Sigmoid colon (tissue), 7 donors: ENCODE measurements around the gene PRKAR2A. TPM values are rescaled to one million over a fixed set of nuclear protein-coding genes. Genes with fewer than 3 reads are reported as not detected.
"Not testable (repeated sequence)": the region's sequence is repeated elsewhere in the genome, so short reads cannot be mapped to it uniquely, and the experiment has no call there.

Experiments
- DNase-seq: peaks from one replicate; pipeline ENCODE4 v3.0.0-alpha.2; 2019
- H3K27ac ChIP-seq, 4 donors: fragments of 200-600 bp; sonication (generic); one replicate each; pipeline ENCODE4 v1.5.1; 2016 to 2019; ENCODE audit warnings: mild to moderate bottlenecking in 1 of 4
- H3K27me3 ChIP-seq, 3 donors: fragments of 200-600 bp; sonication (generic); one replicate each; pipeline ENCODE4 v1.5.1; 2019; ENCODE audit warnings: mild to moderate bottlenecking in 1 of 3
- H3K36me3 ChIP-seq, 4 donors: fragments of 200-600 bp; sonication (generic); one replicate each; pipeline ENCODE4 v1.5.1; 2016 to 2019
- H3K4me1 ChIP-seq, 4 donors: fragments of 200-600 bp; sonication (generic); one replicate each; pipeline ENCODE4 v1.5.1; 2017 to 2019
- H3K4me3 ChIP-seq, 4 donors: fragments of 200-600 bp; sonication (generic); one replicate each; pipeline ENCODE4 v1.5.1; 2017 to 2019; ENCODE audit warnings: mild to moderate bottlenecking in 2 of 4, moderate library complexity in 1 of 4
- H3K9me3 ChIP-seq, 4 donors: fragments of 200-600 bp in 3 of 4; sonication (generic) in 3 of 4; one replicate each; pipeline versions ENCODE4 v1.5.1 to v1.6.1; 2013 to 2019
- CTCF ChIP-seq, 4 experiments: fragments of 450-650 bp in 3 of 4; fragments of 200-600 bp in 1 of 4; IDR thresholded peaks; one replicate each; pipeline ENCODE4 v1.5.1; 2016 to 2019; ENCODE audit warnings: antibody characterized with exemption in 4 of 4, mild to moderate bottlenecking in 3 of 4, moderate library complexity in 2 of 4
- EP300 ChIP-seq, 4 donors: sonication (generic); formaldehyde crosslinking; IDR thresholded peaks; one replicate each; pipeline ENCODE4 v1.6.1; 2017; ENCODE audit warnings: antibody characterized with exemption in 4 of 4
- POLR2A ChIP-seq, 2 donors: fragments of 450-650 bp; IDR thresholded peaks; one replicate each; pipeline ENCODE4 v1.6.1; 2016; ENCODE audit warnings: antibody characterized with exemption in 2 of 2, mild to moderate bottlenecking in 2 of 2, moderate library complexity in 2 of 2
- POLR2AphosphoS5 ChIP-seq, 4 donors: sonication (generic); formaldehyde crosslinking; IDR thresholded peaks; one replicate each; pipeline ENCODE4 v1.6.1; 2017; ENCODE audit warnings: antibody characterized with exemption in 4 of 4
- WGBS, 2 donors: extraction: QIAGEN DNeasy Blood & Tissue Kit; methylation state at CpG; one replicate each; pipeline ENCODE4 v1.1.7; 2013; 5-methylcytosine and 5-hydroxymethylcytosine counted together
- intact Hi-C: fragments of 100-400 bp; cut with DNase I; formaldehyde crosslinking; loops from one replicate; pipeline ENCODE4 v1.15.1; 2023
- polyA plus RNA-seq, 3 donors: library from polyadenylated mRNA; stranded (reverse); fragments of 200-250 nt; gene quantifications; one replicate each; pipeline ENCODE4 v1.2.3, GENCODE V29; 2013
- total RNA-seq, 4 donors: library from RNA; depleted of rRNA; stranded (reverse); fragments of >200 nt; gene quantifications; one replicate each; pipeline ENCODE4 v1.1.0, GENCODE V29; 2016
- donor health status: healthy with polysubstance abuse.
- donor health status: Bipolar disorder and iron deficiency.
- donor health status: healthy.

PRKAR2A gene
- total and polyA plus RNA-seq, 7 donors = 9.6 to 64.5 (median 23.9) TPM

GRCh38 chr3:48747015-48747615 is 100.6 kb downstream of the PRKAR2A start:
- TF ChIP-seq CTCF (IDR thresholded peaks at IDR 0.05) = no peak
- peak in 1 of 4 donors; percentile 22 for TF ChIP-seq POLR2AphosphoS5 (IDR thresholded peaks at IDR 0.05)
- no peak overlapping the region for H3K4me3 ChIP-seq
- no peaks in the 10 kb centered on the region for H3K27me3 ChIP-seq
- 18 to 61% methylated on average over 4 of the region's 4 CpGs for WGBS, 2 donors
- peak overlapping the region; percentile 8 to 49 (median 46) for H3K27ac ChIP-seq
- peaks cover 8 to 52% (median 18%) of the 10 kb centered on the region in 4 donors for H3K36me3 ChIP-seq
- H3K4me1 ChIP-seq = no peaks in the 10 kb centered on the region
- DNase-seq = no peak
- intact Hi-C loops = no loop called here
- no peaks in the 10 kb centered on the region for H3K9me3 ChIP-seq

GRCh38 chr3:48743773-48744172 is 103.9 kb downstream of the PRKAR2A start:
- TF ChIP-seq POLR2A (IDR thresholded peaks at IDR 0.05) (no peak), CTCF (IDR thresholded peaks at IDR 0.05) (no peak), EP300 (IDR thresholded peaks at IDR 0.05) (no peak), POLR2AphosphoS5 (IDR thresholded peaks at IDR 0.05) (no peak)
- Histone ChIP-seq H3K27ac (no peak overlapping the region), H3K4me1 (peaks cover 0 to 27% (median 20%) of the 10 kb centered on the region in 4 donors), H3K4me3 (no peak overlapping the region), H3K9me3 (no peaks in the 10 kb centered on the region), H3K27me3 (no peaks in the 10 kb centered on the region), H3K36me3 (peaks cover 0 to 23% (median 2%) of the 10 kb centered on the region in 4 donors)
- 89 to 94% methylated on average over 7 of the region's 7 CpGs for WGBS, 2 donors
- intact Hi-C loops = no loop called here
- DNase-seq = no peak

GRCh38 chr3:48741226-48741625 is 106.4 kb downstream of the PRKAR2A start:
- H3K4me1 ChIP-seq = peaks cover 0 to 43% (median 30%) of the 10 kb centered on the region in 4 donors
- H3K27me3 ChIP-seq, H3K4me3 ChIP-seq, H3K36me3 ChIP-seq, H3K9me3 ChIP-seq, DNase-seq: not testable (repeated sequence)
- peak overlapping the region in 2 of 4 donors; percentile 66 to 69 for H3K27ac ChIP-seq
- 75 to 93% methylated on average over 10 of the region's 10 CpGs for WGBS, 2 donors
- intact Hi-C loops = loop anchor here (2.0 kb wide), 1 partner anchor 56 kb away; the partner anchor contains the start of gene NCKIPSD

GRCh38 chr3:48739955-48740823 is 107.5 kb downstream of the PRKAR2A start:
- TF ChIP-seq EP300 (IDR thresholded peaks at IDR 0.05) (no peak), POLR2AphosphoS5 (IDR thresholded peaks at IDR 0.05) (peak in 3 of 4 donors; percentile 30 to 48 (median 35)), CTCF (IDR thresholded peaks at IDR 0.05) (peak; percentile 70 to 88 (median 82)), POLR2A (IDR thresholded peaks at IDR 0.05) (no peak)
- H3K9me3 ChIP-seq = no peaks in the 10 kb centered on the region
- H3K27me3 ChIP-seq = no peaks in the 10 kb centered on the region
- H3K27ac ChIP-seq = peak overlapping the region; percentile 58 to 70 (median 68)
- peaks cover 0 to under 1% (median 0%) of the 10 kb centered on the region in 4 donors for H3K36me3 ChIP-seq
- 4 to 17% methylated on average over 15 of the region's 15 CpGs for WGBS, 2 donors
- peak; percentile 95 for DNase-seq
- peaks cover 0 to 43% (median 30%) of the 10 kb centered on the region in 4 donors for H3K4me1 ChIP-seq
- H3K4me3 ChIP-seq = no peak overlapping the region
- intact Hi-C loops = loop anchor here (2.0 kb wide), 1 partner anchor 55 kb away; the partner anchor contains the start of gene NCKIPSD

- no peaks in the 10 kb centered on the region for H3K27me3 ChIP-seq
- no peaks in the 10 kb centered on the region for H3K36me3 ChIP-seq
- no peak overlapping the region for H3K4me3 ChIP-seq
- no peaks in the 10 kb centered on the region for H3K9me3 ChIP-seq
- intact Hi-C loops = no loop called here
- H3K27ac ChIP-seq = peak overlapping the region; percentile 58 to 70 (median 68)
- no peak for DNase-seq
- WGBS, 2 donors = 40 to 58% methylated on average over 6 of the region's 6 CpGs
- no peak for TF ChIP-seq POLR2A (IDR thresholded peaks at IDR 0.05)
- no peak for TF ChIP-seq EP300 (IDR thresholded peaks at IDR 0.05)
- no peak for TF ChIP-seq POLR2AphosphoS5 (IDR thresholded peaks at IDR 0.05)
- no peak for TF ChIP-seq CTCF (IDR thresholded peaks at IDR 0.05)
- peaks cover 0 to 43% (median 30%) of the 10 kb centered on the region in 4 donors for H3K4me1 ChIP-seq
Observed at GRCh38 chr3:48739617-48739954, 108.1 kb downstream of the PRKAR2A start.
